Activated T-cell treated with anti-CD3 and anti-CD28 coated beads, Interleukin-2, amount 50 U/mL, for 24 hours (primary cell): ENCODE measurements around the gene TRIP13.

Experiments used
- DNase-seq: peaks from one replicate; pipeline ENCODE4 v3.0.0-alpha.2; 2020
- H3K27ac Mint-ChIP-seq: 2 replicates; pipeline ENCODE4 v1.8.0; 2020; ENCODE audit warnings: mild to moderate bottlenecking, mixed read lengths
- H3K27me3 Mint-ChIP-seq: 2 replicates; pipeline ENCODE4 v1.8.0; 2020; ENCODE audit warnings: mixed read lengths
- H3K36me3 Mint-ChIP-seq: 2 replicates; pipeline ENCODE4 v1.8.0; 2020; ENCODE audit warnings: low read depth, mixed read lengths
- H3K4me1 Mint-ChIP-seq: 2 replicates; pipeline ENCODE4 v1.8.0; 2020; ENCODE audit warnings: low read depth, mixed read lengths
- H3K4me3 Mint-ChIP-seq: 2 replicates; pipeline ENCODE4 v1.8.0; 2020; ENCODE audit warnings: mild to moderate bottlenecking, moderate library complexity, mixed read lengths
- H3K9me3 Mint-ChIP-seq: 2 replicates; pipeline ENCODE4 v1.8.0; 2020; ENCODE audit warnings: mixed read lengths

The TRIP13 gene

DNA sequence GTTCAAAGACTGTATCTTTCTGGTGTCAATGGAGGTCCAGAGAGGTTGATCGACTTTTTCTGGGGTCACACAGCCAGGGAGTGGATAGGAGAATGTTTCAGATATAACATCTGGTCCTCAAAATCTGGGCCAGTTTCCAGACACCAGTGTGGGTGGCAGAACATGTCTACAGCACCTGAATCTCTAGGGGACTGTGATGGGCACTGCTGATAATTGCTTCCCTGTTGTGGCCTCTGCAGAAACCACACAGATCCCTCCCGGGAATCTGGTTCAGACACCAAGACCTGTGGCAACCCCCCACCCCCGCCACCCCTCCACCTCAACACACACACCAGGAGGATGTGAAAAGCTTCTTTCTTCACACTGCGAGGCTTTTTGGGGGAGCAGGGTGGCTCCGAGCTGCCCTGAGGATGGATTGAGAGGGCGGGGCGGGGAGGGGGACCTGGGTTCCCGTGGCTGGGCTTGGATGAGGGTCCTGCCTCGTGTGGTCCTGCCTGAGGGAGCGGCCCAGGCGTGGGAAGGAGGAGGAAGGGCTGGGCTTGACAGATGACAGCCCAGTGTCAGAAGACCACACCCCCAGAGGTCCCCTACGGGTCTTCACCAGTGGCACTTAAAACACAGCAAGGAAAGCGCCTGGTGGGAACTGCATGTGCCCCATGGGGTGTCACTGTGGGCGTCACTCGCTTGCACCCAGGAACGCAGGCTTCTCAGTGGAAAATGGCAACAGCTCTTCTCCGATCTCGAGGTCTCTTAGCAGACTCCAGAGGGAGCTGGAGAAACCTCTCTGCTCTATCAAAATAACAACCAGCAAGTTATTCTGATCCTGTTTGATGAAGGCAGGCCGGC, 55.2 kb downstream of the TRIP13 start:
- peaks cover 83% of the 10 kb centered on the region for H3K27me3 Mint-ChIP-seq
- no peak for DNase-seq
- no peak overlapping the region for H3K4me3 Mint-ChIP-seq
- no peaks in the 10 kb centered on the region for H3K9me3 Mint-ChIP-seq
- H3K36me3 Mint-ChIP-seq = no peaks in the 10 kb centered on the region
- no peaks in the 10 kb centered on the region for H3K4me1 Mint-ChIP-seq
- H3K27ac Mint-ChIP-seq = no peak overlapping the region

DNA sequence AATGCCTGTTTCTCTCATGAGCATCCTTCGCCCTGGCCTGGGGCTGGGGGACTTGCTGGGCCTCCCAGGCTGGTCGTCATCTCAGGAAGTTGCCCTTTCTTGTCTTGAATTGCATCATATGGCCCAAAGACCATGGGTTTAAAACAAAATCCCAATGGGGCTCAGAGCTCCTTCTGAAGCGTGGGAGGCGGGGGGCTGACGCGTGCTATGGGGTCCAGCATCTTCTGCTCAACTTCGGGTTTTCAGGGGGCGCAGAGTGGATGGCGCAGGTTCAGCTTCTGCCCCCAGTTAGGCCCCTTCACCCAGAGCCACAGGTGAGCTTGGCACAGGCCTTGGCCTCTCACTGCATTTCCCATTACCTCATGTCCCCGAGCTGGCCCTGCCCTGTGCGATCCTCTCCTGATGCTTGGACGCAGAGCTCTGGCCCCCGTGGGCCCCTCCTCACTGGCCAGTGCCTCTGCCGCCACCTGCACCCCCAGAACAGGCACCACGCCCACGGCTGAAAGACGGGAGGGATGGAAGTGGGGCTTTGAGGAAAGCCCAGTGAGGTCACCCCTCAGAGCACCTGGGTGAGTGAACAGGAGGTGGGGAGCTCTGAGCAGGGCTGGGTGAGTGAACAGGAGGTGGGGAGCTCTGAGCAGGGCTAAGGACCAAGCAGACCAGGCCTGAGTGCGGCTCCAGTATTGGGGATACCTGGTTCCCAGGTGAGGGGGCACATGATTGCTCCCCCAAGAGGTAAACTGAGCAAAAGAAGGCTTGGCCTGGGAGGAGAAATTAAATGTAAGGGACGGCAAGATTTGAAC, 56.0 kb downstream of the TRIP13 start:
- no peaks in the 10 kb centered on the region for H3K4me1 Mint-ChIP-seq
- no peak overlapping the region for H3K4me3 Mint-ChIP-seq
- no peak overlapping the region for H3K27ac Mint-ChIP-seq
- no peak for DNase-seq
- H3K36me3 Mint-ChIP-seq = no peaks in the 10 kb centered on the region
- H3K27me3 Mint-ChIP-seq = peaks cover 87% of the 10 kb centered on the region
- no peaks in the 10 kb centered on the region for H3K9me3 Mint-ChIP-seq

DNA sequence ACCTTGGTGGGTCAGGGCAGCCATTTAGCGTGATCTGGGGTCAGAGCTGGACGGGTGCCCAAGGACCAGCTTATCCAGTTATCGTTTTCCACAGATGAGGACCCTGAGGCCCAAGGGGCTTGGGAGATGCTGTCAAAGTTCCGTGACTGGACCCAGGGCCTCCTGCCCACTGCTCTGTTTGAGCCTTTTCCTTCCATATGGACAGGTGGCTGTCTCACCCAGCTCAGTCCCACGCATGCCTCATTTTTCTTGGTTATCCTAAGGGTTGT, 56.5 kb downstream of the TRIP13 start:
- H3K4me1 Mint-ChIP-seq = no peaks in the 10 kb centered on the region
- H3K9me3 Mint-ChIP-seq = no peaks in the 10 kb centered on the region
- no peak for DNase-seq
- no peak overlapping the region for H3K27ac Mint-ChIP-seq
- H3K36me3 Mint-ChIP-seq = no peaks in the 10 kb centered on the region
- H3K4me3 Mint-ChIP-seq = no peak overlapping the region
- peaks cover 88% of the 10 kb centered on the region for H3K27me3 Mint-ChIP-seq

DNA sequence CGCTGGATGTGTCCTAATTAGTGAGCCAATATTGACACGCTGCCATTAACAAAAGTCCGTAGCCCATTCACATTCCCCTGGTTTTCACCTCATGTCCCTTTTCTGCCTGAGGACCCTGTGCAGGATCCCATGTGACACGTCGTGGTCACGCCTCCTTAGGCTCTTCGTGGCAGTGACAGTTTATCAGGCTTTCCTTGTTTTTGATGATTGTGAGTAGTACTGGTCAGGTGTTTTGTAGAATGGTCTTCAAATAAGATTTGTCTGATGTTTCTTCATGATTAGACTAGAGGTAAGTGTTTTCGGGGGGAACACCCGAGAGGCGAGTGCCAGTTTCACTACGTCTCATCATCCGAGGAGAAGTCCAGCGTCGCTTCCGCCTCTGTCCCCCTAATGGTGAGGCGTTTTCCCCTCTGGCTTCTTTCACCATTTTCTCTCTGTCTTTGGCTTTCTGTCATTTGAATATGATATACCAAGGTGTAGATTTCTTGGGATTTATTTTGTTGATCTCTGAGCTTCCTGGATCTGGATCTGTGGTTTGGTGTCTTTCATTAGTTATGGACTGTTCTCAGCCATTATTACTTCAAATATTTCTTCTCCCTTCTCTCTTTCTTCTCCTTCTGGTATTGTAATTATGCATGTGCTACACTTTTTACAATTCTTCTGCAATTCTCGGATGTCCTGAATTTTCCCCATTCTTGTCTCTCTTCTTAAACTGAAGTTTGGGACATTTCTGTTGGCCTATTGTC, 57.3 kb downstream of the TRIP13 start:
- no peak for DNase-seq
- Mint-ChIP-seq H3K4me3 (no peak overlapping the region), H3K27me3 (peaks cover 82% of the 10 kb centered on the region), H3K27ac (no peak overlapping the region), H3K36me3 (no peaks in the 10 kb centered on the region), H3K9me3 (no peaks in the 10 kb centered on the region), H3K4me1 (peaks cover under 1% of the 10 kb centered on the region)

DNA sequence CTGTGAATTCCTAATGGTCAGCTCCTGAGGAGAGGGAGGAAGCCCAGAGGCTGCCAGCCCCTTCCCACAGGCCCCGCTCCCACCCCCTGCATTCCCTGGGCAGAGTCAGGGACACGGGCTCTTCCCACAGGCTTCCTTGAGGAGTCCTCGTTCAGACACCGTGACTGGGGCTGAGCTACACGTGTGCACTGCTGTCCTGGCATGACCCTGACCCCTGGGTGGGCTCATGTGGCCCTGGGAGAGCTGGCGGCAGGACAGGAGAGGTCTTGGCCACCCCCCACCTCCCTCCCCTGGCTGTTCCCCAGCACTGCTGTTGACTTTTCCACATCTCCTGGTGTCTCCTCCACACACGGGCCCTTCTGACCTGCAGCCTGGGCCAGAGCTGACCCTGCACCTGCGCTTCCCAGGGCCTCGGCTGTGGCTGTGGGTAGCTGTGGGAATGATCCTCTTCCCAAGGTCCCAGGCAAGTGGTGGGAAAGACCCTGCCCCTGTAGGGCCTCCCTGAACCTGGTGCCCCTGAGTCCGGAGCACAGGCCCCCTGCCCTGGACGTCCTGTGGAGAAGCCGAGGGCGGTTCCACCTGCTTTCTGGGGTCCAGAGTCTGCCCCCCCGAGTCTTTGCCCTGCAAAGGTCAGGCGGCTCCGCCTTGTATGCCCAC, 59.4 kb downstream of the TRIP13 start:
- Mint-ChIP-seq H3K4me3 (no peak overlapping the region), H3K27me3 (peaks cover 82% of the 10 kb centered on the region), H3K9me3 (no peaks in the 10 kb centered on the region), H3K27ac (no peak overlapping the region), H3K36me3 (no peaks in the 10 kb centered on the region), H3K4me1 (peaks cover 20% of the 10 kb centered on the region)
- DNase-seq = no peak

DNA sequence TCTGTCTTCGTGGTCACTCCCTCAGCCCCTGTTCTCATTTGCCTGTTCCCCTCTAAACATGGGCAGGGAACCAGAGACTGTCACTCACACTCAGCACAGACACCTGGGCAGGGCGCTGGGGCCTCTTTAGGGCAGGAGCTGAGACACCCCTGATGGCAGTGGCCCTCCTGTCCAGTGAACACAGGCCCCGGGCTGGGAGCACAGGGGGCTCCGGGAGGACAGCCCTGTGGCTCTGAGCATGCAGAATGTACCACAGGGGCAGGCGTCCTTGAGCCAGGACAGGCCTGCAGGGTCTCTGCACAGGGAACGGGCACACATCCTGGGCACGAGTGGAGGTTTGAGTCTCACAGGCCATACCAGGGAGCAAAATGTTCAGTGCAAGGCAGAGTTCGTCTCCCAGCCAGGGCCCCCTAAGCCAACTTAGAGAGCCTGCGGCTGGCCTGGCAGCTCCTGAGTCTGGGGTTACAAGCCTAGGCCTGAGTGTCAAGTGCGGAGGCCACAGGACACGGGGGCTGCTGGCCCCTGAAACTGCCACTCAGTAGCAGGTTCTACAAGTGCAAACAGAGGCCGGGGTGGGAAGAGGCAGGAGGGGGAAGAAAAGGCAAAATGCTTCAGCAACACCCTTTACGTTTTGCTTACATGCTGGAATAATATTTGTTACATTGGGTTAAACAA, 60.0 kb downstream of the TRIP13 start:
- Mint-ChIP-seq H3K36me3 (no peaks in the 10 kb centered on the region), H3K4me1 (peaks cover 27% of the 10 kb centered on the region), H3K4me3 (no peak overlapping the region), H3K9me3 (no peaks in the 10 kb centered on the region), H3K27me3 (peaks cover 76% of the 10 kb centered on the region), H3K27ac (no peak overlapping the region)
- DNase-seq = no peak

DNA sequence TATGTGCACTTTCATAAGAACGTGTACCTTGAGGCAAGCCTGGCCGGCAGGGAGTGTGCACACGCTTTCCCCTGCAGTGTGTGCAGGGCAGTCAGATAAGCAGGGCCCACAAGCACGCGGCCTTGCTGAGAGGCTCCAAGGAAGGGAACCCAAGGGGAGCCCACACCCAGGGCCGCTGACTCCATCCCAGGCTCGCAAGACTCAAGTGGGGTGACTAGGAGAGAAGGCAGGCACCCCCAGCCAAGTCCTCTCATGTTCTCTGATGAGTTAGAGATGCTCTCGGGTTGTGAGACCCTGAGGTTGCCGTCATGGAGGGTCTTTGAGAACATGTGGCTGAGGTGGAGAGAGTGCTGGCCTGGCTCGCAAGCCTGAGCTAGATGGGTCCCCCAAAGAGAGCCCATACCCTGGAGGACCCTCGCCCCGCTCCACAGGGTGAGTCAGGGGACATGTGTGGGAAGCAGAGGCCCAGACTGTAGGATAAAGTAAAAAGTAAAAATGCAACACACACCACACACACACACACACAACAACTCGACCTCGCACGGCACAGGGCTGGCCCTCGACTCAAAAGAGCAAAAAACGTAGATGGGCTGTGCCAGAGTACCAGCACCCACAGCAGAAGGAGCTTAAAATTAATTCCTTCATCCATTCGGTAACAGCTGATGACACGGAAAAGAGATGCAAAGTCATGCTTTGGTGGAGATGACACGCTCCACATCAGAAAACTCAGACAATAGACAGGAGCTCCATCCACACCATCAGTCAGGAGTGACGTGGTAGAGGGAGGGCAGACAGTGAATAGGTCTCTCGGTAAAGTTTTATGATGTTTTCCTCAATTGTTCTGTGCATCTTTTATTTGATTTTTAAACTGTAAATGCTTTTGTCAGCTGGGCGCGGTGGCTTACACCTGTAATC, 61.1 kb downstream of the TRIP13 start:
- Mint-ChIP-seq H3K27ac (no peak overlapping the region), H3K9me3 (no peaks in the 10 kb centered on the region), H3K4me1 (peaks cover 31% of the 10 kb centered on the region), H3K36me3 (no peaks in the 10 kb centered on the region), H3K27me3 (peaks cover 73% of the 10 kb centered on the region), H3K4me3 (no peak overlapping the region)
- DNase-seq = no peak

DNA sequence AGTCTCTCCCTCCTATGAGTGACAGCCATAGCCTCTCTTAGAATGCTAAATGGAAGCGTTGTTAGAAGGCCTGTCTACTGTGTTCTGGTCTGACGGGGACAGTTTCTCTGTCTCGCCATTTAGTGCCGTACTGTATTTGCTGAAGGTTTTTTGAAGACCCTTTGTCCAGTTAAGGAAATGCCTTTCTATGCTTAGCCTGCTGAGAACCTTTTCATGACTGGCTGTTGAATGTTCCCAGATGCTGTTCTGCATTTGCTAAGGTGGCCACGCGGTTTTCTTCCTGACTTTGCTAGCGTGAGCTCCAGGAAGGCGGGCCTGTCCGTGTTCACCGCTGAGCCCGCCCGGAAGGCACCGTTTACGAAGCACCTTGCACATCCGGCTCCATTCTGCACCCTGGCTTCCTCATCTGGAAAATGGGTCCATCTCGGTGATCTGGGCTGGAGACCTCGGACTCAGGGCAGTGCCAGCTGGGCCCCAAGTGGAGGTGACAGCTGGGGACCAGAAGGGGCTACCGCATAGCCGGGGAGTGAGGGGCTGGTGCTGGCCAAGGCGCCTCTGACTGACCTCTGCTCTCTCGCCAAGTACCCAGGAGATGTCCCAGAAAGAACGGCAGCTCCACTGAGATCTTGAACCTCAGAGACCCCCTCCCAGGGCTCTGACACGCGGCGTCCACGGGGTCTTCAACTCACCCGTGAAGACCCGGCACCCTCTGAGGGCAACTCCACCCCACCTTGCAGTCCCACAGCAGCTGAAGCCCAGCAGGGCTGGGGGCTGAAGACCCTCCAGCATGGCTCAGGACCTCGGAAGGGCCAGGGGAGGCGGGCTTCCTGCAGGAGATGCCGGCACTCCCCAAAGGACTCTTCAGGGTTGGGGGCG, 63.4 kb downstream of the TRIP13 start:
- Mint-ChIP-seq H3K9me3 (no peaks in the 10 kb centered on the region), H3K27me3 (peaks cover 60% of the 10 kb centered on the region), H3K27ac (no peak overlapping the region), H3K4me3 (no peak overlapping the region), H3K36me3 (no peaks in the 10 kb centered on the region), H3K4me1 (peaks cover 34% of the 10 kb centered on the region)
- DNase-seq = no peak

DNA sequence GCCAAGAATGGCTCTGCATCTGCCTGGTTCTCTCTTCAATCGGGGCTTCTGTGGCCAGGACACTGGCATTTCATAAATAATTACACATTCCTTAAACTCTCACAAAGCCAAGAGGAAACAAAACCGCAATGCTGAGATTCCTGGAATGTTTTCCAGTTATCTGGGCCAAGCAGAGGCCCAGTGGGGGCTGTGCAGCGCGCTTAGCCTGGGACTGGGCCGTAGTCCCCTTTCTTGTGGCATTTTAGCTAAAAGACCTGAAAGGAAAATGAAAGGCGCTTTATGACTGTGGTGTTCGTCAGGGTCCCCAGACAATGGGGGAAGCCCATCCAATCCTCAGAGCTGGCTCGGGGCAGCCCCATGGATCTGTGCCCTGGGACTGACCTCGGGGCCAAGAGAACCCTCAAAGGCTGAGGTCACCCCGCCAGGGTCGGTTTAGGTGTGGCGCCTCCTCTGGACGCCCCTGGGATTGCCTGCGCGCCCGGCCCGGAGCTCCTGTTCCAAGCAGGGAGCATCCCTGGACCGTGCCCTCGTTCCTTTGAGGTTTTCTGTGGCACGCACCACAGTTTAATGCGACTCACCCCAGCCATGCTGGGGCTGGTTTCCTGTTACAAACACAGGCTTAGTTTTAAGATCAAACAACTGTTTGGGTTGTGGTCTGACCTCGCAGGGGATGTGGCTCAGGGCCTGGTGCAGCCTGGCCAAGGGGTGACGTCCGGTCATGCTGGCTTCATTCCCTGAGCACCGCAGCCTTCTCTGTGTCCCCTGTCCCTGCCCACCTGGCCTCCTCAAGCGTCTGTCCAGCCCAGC, 64.5 kb downstream of the TRIP13 start:
- peaks cover 34% of the 10 kb centered on the region for H3K4me1 Mint-ChIP-seq
- peak overlapping the region; percentile 55 for H3K27ac Mint-ChIP-seq
- DNase-seq = peak; percentile 58
- peaks cover 52% of the 10 kb centered on the region for H3K27me3 Mint-ChIP-seq
- no peaks in the 10 kb centered on the region for H3K36me3 Mint-ChIP-seq
- no peaks in the 10 kb centered on the region for H3K9me3 Mint-ChIP-seq
- peak overlapping the region; percentile 33 for H3K4me3 Mint-ChIP-seq

DNA sequence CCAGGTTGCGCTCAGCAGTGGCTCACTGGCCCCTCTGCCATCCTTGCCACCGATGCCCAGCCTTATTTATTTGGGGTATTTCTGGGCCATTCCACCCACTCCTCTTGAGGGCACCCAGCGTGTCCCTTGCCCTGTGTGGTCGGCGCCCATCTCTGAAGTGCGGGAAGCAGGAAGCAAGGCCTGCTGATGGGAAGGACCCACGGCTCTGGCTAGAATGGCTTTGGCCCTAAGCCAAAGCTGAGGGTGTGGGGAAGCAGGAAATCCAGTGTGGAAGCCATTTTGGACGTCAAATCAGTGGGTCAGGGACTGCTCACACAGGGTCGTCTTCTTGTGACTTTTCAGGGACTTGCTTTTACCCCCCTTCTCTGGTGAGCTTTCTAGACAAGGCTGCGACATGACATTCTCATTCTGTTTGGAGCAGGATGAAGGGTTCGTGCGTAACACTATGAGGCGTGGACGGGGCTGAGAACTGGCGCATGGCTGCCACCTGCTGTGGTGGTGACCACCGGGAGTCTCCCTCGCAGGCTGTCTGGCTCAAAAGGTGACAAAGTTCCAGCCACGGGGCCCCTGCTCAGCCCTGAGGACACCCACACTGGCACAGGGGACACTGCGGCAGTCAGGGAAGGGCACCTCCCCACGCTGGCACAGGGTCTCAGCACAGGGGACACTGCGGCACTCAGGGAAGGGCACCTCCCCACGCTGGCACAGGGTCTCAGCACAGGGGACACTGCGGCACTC, 65.2 kb downstream of the TRIP13 start:
- H3K36me3 Mint-ChIP-seq = no peaks in the 10 kb centered on the region
- H3K27me3 Mint-ChIP-seq = peaks cover 46% of the 10 kb centered on the region
- H3K9me3 Mint-ChIP-seq = no peaks in the 10 kb centered on the region
- H3K4me3 Mint-ChIP-seq = no peak overlapping the region
- H3K4me1 Mint-ChIP-seq = peaks cover 37% of the 10 kb centered on the region
- peak overlapping the region; percentile 55 for H3K27ac Mint-ChIP-seq
- DNase-seq = no peak

DNA sequence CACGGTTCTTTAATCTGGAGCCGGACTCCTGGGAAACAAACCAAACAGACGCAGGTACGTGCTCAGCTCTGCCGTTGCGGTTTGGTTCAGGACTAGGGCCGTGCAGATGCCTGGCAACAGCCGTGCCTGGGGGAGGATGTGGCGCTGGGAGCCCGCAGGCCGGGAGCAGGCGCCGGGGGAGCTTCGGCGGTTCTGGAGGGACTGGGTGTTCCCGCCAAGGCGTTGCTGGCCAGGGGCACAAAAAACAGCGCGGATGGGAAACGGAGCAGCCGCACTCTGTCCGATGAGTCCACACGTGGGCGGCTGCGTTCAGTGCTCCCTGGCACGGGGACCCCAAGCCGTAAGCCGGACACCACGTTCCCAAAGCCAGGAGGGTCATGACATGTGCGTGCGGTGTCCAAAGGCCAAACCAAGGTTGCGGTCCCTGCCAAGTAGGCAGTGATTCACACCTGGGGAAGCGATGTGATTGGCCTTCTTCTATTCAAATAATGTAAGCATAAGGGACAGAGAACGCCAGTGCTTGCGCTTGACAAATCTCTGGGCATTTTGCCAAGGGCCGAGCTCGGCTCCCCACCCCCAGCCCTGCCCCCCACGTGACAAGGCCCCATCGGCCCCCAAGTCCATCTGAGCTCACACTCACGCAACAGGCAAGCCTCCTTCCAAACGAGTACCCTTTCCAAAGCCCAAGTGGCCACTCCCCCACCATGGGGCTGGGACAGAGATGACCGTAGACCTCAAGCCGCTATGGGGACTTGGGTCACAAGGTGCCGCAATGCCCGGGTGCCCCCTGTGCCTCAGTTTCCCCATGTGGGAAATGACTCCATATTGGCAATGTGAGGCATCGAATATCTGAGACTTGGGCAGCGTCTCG, 66.3 kb downstream of the TRIP13 start:
- no peaks in the 10 kb centered on the region for H3K9me3 Mint-ChIP-seq
- no peak overlapping the region for H3K27ac Mint-ChIP-seq
- peaks cover 47% of the 10 kb centered on the region for H3K4me1 Mint-ChIP-seq
- no peak overlapping the region for H3K4me3 Mint-ChIP-seq
- no peak for DNase-seq
- H3K27me3 Mint-ChIP-seq = peaks cover 40% of the 10 kb centered on the region
- no peaks in the 10 kb centered on the region for H3K36me3 Mint-ChIP-seq
